Panc1 (cell line): ENCODE results near the gene GPRASP1.
"Not testable (repeated sequence)": the region's sequence is repeated elsewhere in the genome, so short reads cannot be mapped to it uniquely, and the experiment has no call there.

Source experiments
- POLR2AphosphoS5 ChIP-seq: IDR thresholded peaks from 2 replicates; pipeline ENCODE4 v1.6.1; 2012; ENCODE audit warnings: mild to moderate bottlenecking, low read depth, low read length, moderate library complexity
- TF ChIP-seq, protein P1 (sequence below): fragments of 450-650 bp; IDR thresholded peaks from 2 replicates; pipeline ENCODE4 v1.5.1; 2017; ENCODE audit warnings: mild to moderate bottlenecking

- TF ChIP-seq, protein P1, sequence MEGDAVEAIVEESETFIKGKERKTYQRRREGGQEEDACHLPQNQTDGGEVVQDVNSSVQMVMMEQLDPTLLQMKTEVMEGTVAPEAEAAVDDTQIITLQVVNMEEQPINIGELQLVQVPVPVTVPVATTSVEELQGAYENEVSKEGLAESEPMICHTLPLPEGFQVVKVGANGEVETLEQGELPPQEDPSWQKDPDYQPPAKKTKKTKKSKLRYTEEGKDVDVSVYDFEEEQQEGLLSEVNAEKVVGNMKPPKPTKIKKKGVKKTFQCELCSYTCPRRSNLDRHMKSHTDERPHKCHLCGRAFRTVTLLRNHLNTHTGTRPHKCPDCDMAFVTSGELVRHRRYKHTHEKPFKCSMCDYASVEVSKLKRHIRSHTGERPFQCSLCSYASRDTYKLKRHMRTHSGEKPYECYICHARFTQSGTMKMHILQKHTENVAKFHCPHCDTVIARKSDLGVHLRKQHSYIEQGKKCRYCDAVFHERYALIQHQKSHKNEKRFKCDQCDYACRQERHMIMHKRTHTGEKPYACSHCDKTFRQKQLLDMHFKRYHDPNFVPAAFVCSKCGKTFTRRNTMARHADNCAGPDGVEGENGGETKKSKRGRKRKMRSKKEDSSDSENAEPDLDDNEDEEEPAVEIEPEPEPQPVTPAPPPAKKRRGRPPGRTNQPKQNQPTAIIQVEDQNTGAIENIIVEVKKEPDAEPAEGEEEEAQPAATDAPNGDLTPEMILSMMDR, result not testable (repeated sequence)
- not testable (repeated sequence) for TF ChIP-seq POLR2AphosphoS5
Observed at GRCh38 chrX:102663820-102664219, 12.5 kb downstream of the GPRASP1 start.
